DOHH2 (cell line): ENCODE measurements around the gene CSRP3.

ENCODE experiments used
- H3F3A ChIP-seq: fragments of 200-600 bp; sonication (generic), shearing (Covaris generic); 2 replicates; pipeline ENCODE4 v1.6.0; 2016; ENCODE audit warnings: antibody characterized with exemption, mild to moderate bottlenecking; ENCODE audit not compliant: control insufficient read depth, insufficient read depth
- H3K27ac ChIP-seq: fragments of 200-600 bp; sonication (generic); 2 replicates; pipeline ENCODE4 v1.5.1; 2014; ENCODE audit warnings: low read depth, mild to moderate bottlenecking, low read length, moderate library complexity
- H3K27me3 ChIP-seq: fragments of 200-600 bp; sonication (generic); 2 replicates; pipeline ENCODE4 v1.6.1; 2014; ENCODE audit warnings: mild to moderate bottlenecking, low read length, mixed read lengths; ENCODE audit not compliant: control insufficient read depth
- H3K36me3 ChIP-seq: fragments of 200-600 bp; sonication (generic); 2 replicates; pipeline ENCODE4 v1.6.1; 2014; ENCODE audit warnings: mild to moderate bottlenecking, low read length, moderate library complexity, mixed read lengths; ENCODE audit not compliant: control insufficient read depth
- H3K4me1 ChIP-seq: fragments of 200-600 bp; sonication (generic); 2 replicates; pipeline ENCODE4 v1.6.1; 2014; ENCODE audit warnings: mild to moderate bottlenecking, low read length, mixed read lengths; ENCODE audit not compliant: control insufficient read depth
- H3K4me2 ChIP-seq: fragments of 200-600 bp; sonication (generic); 2 replicates; pipeline ENCODE4 v1.6.0; 2014; ENCODE audit warnings: mild to moderate bottlenecking, low read length, moderate library complexity
- H3K4me3 ChIP-seq: fragments of 200-600 bp; sonication (generic); 2 replicates; pipeline ENCODE4 v1.5.1; 2014; ENCODE audit warnings: mild to moderate bottlenecking, low read length, mixed read lengths
- H3K79me2 ChIP-seq: fragments of 200-600 bp; sonication (generic); 2 replicates; pipeline ENCODE4 v1.6.1; 2014; ENCODE audit warnings: mild to moderate bottlenecking, low read length, mixed read lengths; ENCODE audit not compliant: control insufficient read depth
- H3K9me2 ChIP-seq: fragments of 200-600 bp; sonication (generic); replicated peaks from 2 replicates; pipeline ENCODE4 v1.6.1; 2014; ENCODE audit warnings: mild to moderate bottlenecking, low read length, mixed read lengths; ENCODE audit not compliant: control insufficient read depth
- H3K9me3 ChIP-seq: fragments of 200-600 bp; sonication (generic); 2 replicates; pipeline ENCODE4 v1.6.1; 2014; ENCODE audit warnings: antibody characterized with exemption, low read length, mixed read lengths; ENCODE audit not compliant: control insufficient read depth, insufficient read depth
- H4K20me1 ChIP-seq: fragments of 200-600 bp; sonication (generic); 2 replicates; pipeline ENCODE4 v1.6.0; 2014; ENCODE audit warnings: low read depth, mild to moderate bottlenecking, antibody characterized with exemption, low read length, moderate library complexity; ENCODE audit not compliant: control insufficient read depth, insufficient read depth
- EZH2phosphoT487 ChIP-seq: fragments of 200-600 bp; sonication (generic); IDR thresholded peaks from 2 replicates; pipeline ENCODE4 v1.6.1; 2017; ENCODE audit warnings: borderline replicate concordance, mild to moderate bottlenecking, antibody characterized with exemption, low read length, moderate library complexity, mixed read lengths
- TF ChIP-seq, protein P1 (sequence below): fragments of 200-600 bp; sonication (generic); IDR thresholded peaks from one replicate; pipeline ENCODE4 v1.5.1; 2014; ENCODE audit warnings: antibody characterized with exemption, mild to moderate bottlenecking, low read depth, low read length; ENCODE audit not compliant: poor library complexity, severe bottlenecking

Gene CSRP3

DNA sequence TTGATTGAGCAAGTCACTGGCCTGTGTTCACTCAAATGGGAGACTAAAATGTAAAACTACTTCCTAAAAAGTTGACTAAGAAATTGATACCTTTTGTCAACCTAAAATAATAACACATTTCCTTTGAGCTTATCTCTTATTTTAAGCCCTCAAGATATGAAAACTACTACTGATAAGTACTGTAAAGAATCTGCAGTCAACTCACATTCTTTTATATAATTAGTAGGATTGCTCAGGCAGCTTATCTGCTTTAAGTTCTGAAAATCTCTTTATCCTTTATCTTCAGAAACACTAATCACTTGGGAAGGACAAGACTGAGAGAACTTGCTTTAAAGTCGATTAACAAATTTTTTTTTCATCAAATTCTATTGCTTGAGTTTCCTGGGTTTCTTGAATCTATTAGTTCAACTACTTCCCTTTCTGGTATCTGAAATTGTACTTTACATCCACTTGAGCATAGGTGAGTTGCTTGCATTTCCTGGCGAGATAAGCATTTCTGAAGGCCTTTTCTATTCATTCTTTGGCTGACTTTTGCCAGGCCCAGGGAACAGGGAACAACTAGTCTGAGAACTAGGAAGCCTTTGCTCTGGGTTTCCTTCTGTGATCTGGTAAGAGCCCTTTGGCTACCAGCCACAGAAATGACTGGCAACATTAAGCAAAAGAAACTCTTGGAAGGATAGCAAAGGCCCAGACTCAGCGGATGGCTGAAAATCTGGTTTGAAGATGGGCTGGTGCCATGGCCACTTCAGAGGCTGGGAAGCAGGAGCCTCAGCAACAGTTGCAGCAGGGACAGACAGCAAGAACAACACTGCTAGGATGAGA, 19.3 kb upstream of the CSRP3 start:
- no peaks in the 10 kb centered on the region for H3K79me2 ChIP-seq
- TF ChIP-seq EZH2phosphoT487 = no peak
- TF ChIP-seq, protein P1, sequence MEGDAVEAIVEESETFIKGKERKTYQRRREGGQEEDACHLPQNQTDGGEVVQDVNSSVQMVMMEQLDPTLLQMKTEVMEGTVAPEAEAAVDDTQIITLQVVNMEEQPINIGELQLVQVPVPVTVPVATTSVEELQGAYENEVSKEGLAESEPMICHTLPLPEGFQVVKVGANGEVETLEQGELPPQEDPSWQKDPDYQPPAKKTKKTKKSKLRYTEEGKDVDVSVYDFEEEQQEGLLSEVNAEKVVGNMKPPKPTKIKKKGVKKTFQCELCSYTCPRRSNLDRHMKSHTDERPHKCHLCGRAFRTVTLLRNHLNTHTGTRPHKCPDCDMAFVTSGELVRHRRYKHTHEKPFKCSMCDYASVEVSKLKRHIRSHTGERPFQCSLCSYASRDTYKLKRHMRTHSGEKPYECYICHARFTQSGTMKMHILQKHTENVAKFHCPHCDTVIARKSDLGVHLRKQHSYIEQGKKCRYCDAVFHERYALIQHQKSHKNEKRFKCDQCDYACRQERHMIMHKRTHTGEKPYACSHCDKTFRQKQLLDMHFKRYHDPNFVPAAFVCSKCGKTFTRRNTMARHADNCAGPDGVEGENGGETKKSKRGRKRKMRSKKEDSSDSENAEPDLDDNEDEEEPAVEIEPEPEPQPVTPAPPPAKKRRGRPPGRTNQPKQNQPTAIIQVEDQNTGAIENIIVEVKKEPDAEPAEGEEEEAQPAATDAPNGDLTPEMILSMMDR = no peak
- H3K4me2 ChIP-seq = no peak overlapping the region
- peaks cover 30% of the 10 kb centered on the region for H3K36me3 ChIP-seq
- H3K4me1 ChIP-seq = no peaks in the 10 kb centered on the region
- H3K27me3 ChIP-seq = no peaks in the 10 kb centered on the region
- no peaks in the 10 kb centered on the region for H3K9me3 ChIP-seq
- no peaks in the 10 kb centered on the region for H4K20me1 ChIP-seq
- H3F3A ChIP-seq = peaks cover 30% of the 10 kb centered on the region
- no peaks in the 10 kb centered on the region for H3K9me2 ChIP-seq
- H3K27ac ChIP-seq = no peak overlapping the region
- no peak overlapping the region for H3K4me3 ChIP-seq

GRCh38 chr11:19218786-19219460, 17.1 kb upstream of the CSRP3 start:
- no peak overlapping the region for H3K4me2 ChIP-seq
- H3K4me3 ChIP-seq = no peak overlapping the region
- no peaks in the 10 kb centered on the region for H3K79me2 ChIP-seq
- peaks cover 23% of the 10 kb centered on the region for H3F3A ChIP-seq
- peaks cover 8% of the 10 kb centered on the region for H3K36me3 ChIP-seq
- no peaks in the 10 kb centered on the region for H3K9me3 ChIP-seq
- no peaks in the 10 kb centered on the region for H3K9me2 ChIP-seq
- no peaks in the 10 kb centered on the region for H4K20me1 ChIP-seq
- no peak overlapping the region for H3K27ac ChIP-seq
- peaks cover 8% of the 10 kb centered on the region for H3K27me3 ChIP-seq
- TF ChIP-seq, protein P1 = no peak
- no peak for TF ChIP-seq EZH2phosphoT487
- no peaks in the 10 kb centered on the region for H3K4me1 ChIP-seq

GRCh38 chr11:19218216-19218615, 16.4 kb upstream of the CSRP3 start:
- Histone ChIP-seq H3K9me2 (no peaks in the 10 kb centered on the region), H3K4me3 (no peak overlapping the region), H3K27me3 (peaks cover 15% of the 10 kb centered on the region), H3K4me1 (no peaks in the 10 kb centered on the region), H3K79me2 (no peaks in the 10 kb centered on the region), H3K36me3 (peaks cover 2% of the 10 kb centered on the region), H4K20me1 (no peaks in the 10 kb centered on the region), H3K27ac (no peak overlapping the region), H3K9me3 (no peaks in the 10 kb centered on the region), H3F3A (peaks cover 16% of the 10 kb centered on the region), H3K4me2 (no peak overlapping the region)
- no peak for TF ChIP-seq EZH2phosphoT487
- TF ChIP-seq, protein P1 = no peak
